Measurements from ENCODE around the gene LDAF1. TPM values are rescaled to one million over a fixed set of nuclear protein-coding genes. Genes with fewer than 3 reads are reported as not detected.

LDAF1 gene
- total and polyA plus RNA-seq, 2 of the 8 experiments (the other 6 are each of a cell fraction or from before 2014, with no cell fraction given) = 32.4 to 34.2 TPM

- TF ChIP-seq GTF2F1 (IDR thresholded peaks at IDR 0.05; ENCODE audit: borderline replicate concordance, low read depth, low read length) = no peak
- no peak for TF ChIP-seq MAFK (IDR thresholded peaks at IDR 0.05; ENCODE audit: low read depth, low read length)
- TF ChIP-seq EGR1 (IDR thresholded peaks at IDR 0.05; ENCODE audit: borderline replicate concordance, low read depth, low read length) = no peak
- no peak for TF ChIP-seq ASH2L (IDR thresholded peaks at IDR 0.05; ENCODE audit: low read length)
- TF ChIP-seq BCL11A (IDR thresholded peaks at IDR 0.05; ENCODE audit: low read depth in 2 of 2, low read length in 2 of 2) = no peak
- TF ChIP-seq SUZ12 (IDR thresholded peaks at IDR 0.05; ENCODE audit: low read length) = no peak
These were observed 44.8 kb downstream of the LDAF1 start (continued) for GRCh38 chr16:21203155-21203797.

Measured in H1 (cell line).